Lung microvascular endothelial cell (primary cell): ENCODE measurements around the gene ATG13. TPM values are rescaled to one million over a fixed set of nuclear protein-coding genes. Genes with fewer than 3 reads are reported as not detected.
A peak's percentile ranks its signal among the peaks of the same experiment; 100 is the strongest.
"Not testable (repeated sequence)": the region's sequence is repeated elsewhere in the genome, so short reads cannot be mapped to it uniquely, and the experiment has no call there.

ENCODE experiments used
- DNase-seq, 2 donors: peaks; one replicate each; pipeline versions ENCODE4 v3.0.0 to v3.0.0-alpha.2; 2010; ENCODE audit warnings: low read depth in 2 of 2
- total RNA-seq: library from RNA; depleted of rRNA; stranded (reverse); fragments of >200 nt; gene quantifications from 2 replicates; pipeline ENCODE4 v1.2.1, GENCODE V29; 2014

The ATG13 gene
- total RNA-seq, 1 donor from 2014 or later = 52.8 TPM

DNA sequence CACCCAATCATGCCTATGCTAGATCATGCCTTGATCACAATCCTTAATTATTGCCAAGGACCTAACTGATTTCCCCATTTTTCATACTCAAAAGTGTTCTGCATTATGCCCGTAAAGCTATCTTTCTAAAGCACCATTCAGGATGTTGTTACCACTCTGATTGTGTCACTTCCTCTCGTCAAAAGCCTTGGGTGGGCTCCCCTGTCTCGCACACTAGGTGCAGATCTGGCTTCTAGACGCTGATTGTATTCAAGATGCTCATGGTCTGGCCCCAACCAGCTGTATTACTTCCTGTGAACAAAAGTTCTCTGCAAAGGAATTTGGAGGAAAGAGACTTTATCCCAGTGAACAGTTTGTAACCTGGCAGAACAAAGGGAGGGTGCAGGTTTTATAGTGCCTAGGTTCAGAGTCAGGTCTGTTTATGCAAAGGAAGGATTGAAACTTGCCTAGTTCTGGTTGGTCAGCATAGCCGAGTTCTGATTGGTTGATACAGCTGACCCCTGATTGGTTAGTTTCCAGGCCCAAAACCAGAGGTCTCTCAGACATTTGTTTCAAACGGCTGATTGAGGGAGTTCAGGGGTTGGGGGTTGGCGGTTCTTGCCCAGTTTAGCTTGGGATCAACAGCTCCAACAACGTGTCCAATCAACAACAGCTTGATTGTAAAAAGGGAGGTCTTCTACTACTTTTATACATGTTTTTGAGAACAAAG is 25.4 kb downstream of the ATG13 start:
- DNase-seq = no peak

DNA sequence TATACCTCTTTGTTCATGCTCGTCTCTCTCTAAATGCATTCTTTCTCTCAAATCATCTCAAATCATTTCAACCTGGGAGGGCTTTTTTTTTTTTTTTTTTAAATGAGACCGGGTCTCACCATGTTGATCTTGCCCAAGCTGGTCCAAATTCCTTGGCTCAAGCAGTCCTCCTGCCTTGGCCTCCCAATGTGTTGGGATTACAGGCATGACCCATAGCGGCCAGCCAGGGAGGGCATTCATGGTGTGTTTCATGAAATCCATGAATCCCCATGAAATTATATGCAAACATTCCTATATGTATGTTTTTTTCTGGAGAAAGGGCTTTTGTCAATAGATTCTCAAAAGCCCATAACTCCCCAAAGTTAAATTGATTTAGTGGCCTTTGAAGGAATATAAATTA is 26.2 kb downstream of the ATG13 start:
- no peak for DNase-seq

DNA sequence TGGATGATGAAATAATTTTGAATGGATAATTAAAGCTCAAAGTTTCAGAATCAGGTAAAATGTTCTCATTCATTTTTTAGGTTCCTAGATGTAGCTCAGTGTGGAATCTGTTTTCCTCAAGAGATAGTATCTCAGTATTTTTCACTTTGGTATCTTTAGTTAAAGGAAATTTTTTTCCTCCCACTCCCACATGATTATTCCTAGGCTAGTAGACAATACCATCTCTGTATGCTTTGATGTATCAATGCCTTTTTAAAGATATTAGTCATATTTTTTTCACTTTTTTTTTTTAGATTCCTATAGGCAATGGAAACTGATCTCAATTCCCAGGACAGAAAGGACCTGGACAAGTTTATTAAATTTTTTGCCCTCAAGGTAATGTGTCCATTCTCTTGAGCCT is 26.6 kb downstream of the ATG13 start:
- DNase-seq = no peak

DNA sequence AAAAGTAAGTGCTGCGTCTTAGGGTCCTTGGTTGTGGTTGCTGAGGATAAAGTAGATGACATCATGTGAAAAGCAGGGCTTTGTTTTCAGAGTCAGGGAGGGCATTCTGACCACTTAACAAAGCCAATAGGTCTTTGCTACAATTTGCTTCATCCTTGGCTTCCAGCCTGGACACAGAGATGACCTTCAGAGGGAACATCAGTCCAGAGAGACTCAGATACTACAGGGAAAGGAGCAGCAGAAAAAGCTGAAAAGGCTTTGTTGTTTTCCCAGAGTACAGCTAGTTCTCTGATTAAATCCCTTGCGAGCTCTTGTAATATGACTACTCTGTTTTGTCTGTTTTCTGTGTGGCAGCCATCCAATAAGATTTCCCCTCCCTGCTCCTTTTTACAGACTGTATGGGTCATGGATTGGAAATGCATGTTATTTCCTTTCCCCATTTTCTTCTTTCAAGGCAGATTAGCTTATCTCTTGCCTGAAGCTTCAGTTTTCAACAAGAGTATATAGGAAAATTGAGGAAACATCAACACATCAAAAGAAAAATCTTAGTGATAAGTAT is 31.9 kb downstream of the ATG13 start:
- peak; percentile 23 to 94 for DNase-seq

DNA sequence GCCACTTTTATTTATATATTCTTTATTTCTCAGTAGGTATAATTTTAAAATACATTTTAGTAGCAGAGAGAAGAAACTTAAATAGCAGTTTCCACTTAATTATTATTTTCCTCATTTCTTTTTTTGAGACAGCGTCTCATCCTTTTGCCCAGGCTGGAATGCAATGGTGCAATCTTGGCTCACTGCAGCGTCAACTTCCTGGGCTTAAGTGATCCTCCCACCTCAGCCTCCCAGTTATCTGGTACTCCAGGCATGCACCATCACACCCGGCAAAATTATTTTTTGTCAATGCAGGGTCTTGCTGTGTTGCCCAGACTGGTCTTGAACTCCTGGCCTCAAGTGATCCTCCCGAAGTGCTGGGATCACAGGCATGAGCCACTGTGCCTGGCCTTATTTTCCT is 38.3 kb downstream of the ATG13 start:
- no peak for DNase-seq

DNA sequence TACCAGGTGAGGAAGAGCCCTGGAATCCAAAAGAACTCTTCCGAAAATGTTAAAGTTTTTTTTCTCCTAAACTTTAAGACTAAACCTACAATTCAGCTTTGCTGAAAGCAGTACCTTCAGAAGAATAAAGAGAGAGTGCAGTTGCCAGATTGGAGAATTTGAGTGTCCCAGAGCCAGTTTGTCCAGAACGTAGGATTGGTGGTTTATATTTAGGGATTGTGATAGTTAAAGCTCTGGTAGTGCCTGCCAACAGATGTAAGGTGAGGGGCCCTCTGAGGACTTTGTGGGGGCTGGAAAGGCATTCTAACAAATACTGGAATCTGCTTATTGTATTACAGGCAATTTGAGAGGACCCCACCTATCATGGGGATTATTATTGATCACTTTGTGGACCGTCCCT is 39.8 kb downstream of the ATG13 start:
- DNase-seq = no peak

DNA sequence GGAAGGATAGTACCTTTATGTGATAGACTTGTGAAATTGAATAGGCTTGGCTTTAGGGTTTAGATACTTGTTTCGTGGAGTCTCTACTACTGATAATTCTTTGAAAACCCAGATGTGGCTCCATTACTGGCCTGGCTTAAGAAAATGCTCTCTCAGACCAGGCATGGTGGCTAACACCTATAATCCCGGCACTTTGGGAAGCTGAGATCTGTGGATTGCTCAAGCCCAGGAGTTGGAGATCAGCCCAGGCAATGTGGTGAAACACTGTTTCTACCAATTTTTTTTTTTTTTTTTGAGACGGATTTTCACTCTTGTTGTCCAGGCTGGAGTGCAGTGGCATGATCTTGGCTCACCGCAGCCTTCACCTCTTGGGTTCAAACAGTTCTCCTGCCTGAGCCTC is 40.9 kb downstream of the ATG13 start:
- DNase-seq = no peak

DNA sequence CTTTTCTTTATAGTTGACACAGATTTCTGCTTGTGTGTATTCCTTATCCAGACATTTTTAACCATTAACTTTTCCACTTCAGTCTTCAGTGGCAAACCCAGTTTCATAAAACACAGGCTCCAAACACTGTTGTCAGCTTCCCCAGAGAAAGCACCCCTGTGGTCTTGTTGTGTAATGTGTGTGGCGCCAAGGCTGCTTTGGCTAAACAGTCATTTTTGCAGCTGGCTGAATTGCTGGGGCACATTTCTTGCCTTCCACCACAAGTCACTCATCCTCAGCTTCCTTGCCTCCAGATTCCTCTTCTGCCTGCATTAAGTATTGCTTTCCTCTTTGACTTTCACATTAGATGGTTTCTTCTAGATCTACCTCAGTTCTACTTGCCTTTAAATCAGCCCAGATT is 42.6 kb downstream of the ATG13 start:
- DNase-seq = no peak

DNA sequence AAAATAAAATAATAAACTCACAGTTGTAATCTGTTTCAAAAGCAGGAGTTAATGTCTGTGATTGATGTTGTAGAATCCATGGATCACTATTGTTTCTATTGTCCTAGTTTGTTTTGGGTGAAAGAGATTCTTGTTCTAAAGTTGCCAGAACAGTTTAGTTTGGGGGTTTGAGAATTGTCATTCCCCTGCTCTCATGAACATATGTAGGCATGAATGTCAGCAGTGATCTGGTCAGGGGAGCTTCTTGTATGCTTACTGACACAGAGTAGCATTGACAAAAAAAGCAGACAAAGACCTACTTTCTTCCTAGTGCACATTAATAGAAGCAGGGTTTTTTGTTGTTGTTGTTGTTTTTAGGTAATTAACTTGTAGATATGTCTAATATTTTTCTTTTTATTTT is 44.5 kb downstream of the ATG13 start:
- DNase-seq = no peak

DNA sequence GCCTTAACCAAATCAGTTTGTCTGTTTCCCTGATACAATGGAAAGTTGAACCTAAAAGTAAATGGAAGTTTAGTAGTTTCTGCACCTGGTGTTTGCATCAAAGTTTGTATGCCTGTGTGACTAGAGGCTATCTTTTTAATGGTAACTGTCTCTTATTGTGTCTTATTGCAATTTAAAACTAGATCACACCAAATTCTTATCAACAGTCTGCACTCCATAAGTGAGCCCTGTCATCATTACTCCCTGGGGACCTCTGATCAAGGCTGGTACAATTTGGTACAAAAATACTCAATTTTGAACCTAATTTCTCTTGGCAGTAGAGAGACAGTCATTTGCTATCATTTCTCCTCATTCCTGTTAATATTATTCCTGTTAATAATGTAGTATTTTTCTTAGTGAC is 45.0 kb downstream of the ATG13 start:
- DNase-seq = no peak

DNA sequence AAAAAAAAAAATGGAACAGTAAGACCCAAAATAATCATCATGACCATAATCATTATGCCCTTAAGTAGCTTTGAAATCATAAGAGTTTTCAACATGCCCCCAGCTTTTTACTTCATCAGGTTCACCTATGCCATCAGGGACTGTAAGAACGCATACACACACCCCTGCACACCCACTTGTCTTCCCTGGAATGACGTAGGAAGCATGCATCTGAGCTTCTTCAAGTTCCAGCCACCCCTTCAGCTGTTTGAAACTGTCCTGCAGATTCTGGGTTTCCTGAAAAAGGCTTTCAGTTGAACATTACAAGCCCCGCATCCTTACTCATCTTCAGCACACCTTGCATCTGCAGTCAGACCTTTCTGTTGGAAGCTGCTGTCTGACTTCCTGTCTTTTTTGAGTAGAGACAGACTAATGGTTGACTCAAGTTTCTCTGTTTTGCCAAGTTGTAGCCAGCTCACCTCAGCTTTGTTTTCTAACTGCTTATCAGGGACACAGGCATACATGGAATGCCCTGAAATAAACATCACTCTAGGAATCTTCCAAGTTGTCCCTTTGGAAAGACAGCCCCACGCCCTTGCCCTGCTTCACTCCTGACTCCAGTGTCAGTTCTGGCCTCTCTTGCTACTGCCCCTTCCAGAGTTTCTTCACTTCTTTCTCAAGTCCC is 46.1 kb downstream of the ATG13 start:
- DNase-seq = no peak

DNA sequence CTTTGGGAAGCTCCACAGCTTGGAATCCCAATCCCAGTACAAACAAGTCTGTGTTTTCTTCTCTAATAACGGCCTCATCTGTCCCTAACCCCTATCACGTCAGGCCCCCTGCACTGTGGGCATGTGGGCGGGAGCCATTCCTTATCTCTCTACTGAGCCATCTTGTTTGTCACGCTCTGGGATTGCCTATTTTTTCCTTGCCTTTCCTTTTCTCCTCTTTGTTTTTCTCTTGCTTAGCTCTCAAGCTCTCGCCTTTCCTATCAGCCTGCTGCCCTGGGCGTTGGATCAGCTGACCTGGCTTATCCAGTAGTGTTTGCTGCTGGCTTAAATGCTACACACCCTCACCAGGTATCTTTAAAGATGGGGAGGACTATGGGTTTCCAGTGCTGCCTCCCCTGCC is 47.3 kb downstream of the ATG13 start:
- no peak for DNase-seq

DNA sequence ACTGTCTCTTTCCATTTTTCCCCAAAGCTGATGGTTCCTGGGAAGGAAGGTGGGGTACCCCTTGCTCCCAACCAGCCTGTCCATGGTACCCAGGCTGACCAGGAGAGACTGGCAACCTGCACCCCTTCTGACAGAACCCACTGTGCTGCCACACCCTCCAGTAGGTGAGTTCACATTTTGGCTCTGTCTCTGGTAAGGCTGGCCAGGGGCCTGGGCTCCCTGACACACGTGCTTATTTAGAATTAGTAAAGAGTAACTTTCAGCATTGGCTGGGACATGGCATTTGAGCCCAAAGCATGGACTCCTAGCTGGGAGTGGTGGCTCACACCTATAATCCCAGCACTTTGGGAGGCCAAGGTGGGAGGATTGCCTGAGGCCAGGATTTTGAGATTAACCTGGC is 48.0 kb downstream of the ATG13 start:
- DNase-seq = no peak

DNA sequence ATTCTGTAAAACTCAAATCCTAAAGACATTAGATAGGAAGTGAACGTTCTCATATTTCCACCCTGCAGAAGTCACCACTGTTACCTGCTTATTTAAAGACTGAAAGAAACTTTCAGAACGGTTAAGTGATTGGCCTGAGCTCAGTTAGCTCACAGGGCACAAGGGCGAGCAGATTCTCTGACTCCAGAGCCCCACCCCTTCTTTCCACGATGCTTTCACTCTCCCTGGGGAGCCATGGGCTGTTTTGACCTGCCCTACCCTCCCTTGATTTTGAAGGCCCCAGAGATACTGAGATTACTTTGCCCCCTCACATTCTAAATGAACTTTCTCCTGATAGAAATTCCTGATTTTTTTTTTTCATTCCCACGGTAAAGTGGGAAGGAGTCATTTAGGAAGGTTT is 49.2 kb downstream of the ATG13 start:
- DNase-seq = no peak

DNA sequence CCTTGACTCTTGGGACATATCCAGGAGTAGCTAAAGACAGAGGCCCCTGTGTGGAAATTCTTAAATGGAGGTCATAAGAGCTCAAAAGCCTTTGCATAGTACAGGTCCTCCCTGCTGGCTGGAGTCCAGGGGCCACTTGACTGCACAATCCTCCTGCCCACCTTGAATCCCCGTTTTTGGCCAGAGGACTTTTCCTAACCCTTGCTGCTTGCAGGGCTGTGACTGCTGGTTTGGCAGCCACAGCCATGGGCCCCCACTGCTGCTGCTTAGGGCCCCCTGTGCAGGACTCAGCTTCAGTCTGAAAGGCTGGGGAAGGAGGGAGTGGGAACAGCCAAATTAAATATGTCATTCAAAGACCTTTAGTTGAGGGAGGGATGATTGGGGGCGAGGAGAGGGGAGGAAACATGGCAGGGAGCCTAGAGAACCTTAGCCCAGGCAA is 49.7 kb downstream of the ATG13 start:
- no peak for DNase-seq

DNA sequence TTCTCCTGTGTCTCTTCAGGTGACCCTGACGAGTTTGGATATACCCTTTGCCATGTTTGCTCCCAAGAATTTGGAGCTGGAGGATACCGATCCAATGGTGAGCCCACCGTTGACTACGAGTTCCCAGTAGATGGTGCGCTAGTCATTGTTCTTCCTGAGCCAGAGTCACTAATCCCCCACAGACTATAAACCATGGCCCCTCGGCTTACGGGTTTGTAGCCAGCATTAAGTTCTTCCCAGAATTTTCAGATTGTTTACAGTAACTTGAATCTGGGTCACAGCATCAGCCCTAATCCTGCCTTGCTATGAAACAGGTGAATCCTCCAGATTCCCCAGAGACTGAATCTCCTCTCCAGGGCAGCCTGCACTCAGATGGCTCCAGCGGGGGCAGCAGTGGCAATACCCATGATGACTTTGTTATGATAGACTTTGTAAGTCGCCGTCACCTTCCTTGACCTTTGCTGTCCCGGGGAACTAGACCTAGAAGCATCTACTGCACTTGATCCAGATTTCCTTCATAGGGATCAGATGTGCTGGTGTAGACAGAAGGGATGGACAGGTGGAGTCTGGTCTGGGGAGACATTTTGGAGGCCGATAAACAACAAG is 51.2 kb downstream of the ATG13 start:
- DNase-seq = no peak

DNA sequence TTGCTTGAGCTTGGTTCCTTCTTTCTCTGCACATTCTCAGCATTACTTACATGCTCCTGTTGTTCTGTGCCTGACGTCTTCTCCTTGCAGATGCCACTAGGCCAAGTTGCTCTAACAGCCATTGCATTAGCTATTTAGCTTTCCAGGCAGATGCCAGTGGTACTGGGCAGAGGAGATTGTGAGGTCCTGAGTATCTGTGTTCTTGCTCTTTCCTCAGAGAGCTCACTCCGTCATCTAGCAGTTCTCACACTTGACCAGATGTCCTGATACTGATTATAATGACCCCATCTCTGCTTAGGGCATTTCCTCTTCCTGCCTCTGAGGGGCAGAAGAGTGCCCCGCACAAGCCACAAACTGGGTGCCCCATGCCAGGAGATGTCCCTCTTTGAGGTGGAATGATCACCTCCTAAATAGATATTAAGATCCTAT is 52.4 kb downstream of the ATG13 start:
- no peak for DNase-seq

DNA sequence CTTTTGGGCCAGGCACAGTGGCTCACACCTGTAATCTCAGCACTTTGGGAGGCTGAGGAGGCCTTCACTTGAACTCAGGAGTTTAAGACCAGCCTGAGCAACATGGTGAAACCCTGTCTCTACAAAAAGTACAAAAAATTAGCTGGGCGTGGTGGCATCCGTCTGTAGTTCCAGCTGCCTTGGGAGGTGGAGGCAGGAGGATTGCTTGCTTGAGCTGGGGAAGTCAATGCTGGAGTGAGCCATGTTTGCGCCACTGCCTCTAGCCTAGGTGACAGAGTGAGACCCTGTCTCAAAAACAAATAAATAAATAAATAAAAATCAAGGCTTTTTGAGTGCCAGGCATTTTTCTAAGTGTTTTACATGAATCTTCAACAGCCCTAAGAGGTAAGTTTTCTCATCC is 53.2 kb downstream of the ATG13 start:
- DNase-seq = not testable (repeated sequence)

DNA sequence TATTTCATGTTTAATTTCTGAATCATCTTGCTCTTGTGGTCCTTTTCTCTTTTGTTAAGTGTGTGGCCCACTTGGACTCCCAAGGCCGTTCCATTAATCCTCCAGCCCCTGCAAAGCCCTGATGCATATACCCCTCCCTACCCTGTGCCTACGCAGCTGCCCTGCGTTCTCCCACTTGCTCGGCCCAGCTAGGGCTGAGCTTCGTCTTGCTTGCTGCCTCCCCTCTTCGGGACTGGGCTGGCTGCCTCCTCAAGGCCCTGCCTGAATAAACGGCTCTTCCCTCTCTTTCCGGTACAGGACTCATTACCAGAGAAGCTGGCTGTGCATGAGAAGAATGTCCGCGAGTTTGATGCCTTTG is 54.6 kb downstream of the ATG13 start:
- DNase-seq = no peak

DNA sequence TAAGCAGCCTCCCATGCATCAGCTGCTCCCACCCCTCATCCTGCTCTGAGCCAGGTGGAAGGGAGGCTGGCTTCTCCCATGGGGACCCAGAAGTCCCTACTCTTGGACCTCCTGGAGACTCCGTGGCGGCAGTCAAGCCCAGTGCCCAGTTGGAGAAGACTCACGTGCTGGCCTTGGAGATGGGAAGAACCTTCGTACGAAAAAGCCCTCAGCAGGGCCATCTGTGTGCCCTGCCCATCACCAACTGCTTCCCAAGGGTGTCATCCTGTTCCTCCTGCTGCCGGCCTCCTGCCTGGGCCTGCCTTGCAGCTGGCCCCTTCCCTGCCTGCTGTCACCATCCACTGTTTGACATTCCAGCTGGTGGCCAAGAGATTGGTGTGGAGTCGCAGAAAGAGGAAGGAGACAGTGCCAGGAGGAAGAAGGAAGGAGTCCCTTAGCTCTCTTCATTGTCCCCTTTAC is 55.1 kb downstream of the ATG13 start:
- DNase-seq = no peak

DNA sequence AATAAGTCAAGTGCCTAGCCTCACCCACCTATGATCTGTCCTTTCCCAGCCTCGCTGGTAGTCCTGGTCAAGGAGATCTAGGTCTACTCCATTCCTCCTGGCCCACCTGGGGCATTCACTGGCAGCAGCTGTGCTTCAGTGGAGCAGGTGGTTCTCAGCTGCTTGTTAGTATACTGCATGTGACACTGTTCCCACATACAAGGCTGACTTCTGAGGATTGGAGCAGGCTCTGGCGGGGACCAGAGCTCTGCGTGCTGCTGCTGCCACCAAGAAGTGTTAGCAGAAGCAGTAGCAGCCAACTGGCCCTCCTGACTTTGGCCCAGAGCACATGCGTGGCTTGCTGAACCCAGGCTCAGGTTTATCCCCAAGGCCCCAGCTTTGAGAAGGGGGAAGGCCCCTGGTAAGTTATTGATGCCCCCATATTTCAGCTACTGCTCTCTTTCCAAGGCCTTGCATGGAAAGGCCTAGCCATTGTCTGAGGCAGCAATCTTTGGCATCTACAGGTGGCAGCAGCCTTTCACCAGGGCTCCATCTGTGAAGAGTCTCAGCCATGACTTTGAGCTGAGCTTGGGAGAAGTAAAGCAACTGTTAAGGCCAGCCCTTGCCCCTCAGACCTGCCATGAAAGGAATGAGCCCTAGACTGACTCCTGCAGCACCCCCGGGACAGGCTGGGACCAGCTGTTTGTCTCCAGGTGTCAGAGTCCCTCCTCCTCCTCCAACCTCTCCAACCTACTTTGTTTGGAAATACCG is 56.5 kb downstream of the ATG13 start:
- no peak for DNase-seq
